Measurements from ENCODE around the gene RAC3.

DNA sequence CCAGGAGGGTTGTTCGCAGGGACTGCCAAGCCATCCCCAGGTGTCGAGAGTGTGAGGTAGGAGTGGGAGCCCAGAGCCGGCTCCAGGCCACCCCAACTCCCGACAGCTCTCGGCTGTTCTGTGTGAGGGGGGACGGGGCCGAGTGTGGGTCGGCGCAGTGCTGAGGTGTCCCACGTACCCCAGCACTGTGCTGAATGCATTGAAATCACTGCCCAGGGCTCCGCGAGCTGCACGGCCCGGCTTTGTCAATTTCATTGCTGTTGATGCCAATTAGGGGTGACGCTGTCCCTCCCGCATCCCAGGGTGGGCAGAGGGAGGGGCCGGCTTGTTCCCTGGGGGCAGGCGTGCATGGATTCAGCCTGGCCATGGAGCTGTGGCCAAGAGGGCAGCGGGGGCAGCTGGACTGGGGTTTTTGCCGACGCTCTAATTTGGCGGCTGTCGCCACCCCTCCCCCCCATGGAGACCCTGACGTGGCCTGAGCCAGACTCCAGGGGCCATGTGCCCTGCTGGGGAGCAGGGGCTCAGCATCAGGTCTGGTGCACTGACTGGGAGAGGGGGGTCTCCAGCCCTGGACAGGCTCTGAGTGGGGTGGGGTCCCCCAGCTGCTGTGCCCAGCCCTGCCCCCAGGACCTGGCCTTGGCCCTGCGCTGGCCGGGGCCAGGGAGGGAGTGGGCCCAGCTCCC is 23.1 kb upstream of the RAC3 start:
- no peak for TF ChIP-seq POLR2A (IDR thresholded peaks at IDR 0.05)
- TF ChIP-seq, protein P1, sequence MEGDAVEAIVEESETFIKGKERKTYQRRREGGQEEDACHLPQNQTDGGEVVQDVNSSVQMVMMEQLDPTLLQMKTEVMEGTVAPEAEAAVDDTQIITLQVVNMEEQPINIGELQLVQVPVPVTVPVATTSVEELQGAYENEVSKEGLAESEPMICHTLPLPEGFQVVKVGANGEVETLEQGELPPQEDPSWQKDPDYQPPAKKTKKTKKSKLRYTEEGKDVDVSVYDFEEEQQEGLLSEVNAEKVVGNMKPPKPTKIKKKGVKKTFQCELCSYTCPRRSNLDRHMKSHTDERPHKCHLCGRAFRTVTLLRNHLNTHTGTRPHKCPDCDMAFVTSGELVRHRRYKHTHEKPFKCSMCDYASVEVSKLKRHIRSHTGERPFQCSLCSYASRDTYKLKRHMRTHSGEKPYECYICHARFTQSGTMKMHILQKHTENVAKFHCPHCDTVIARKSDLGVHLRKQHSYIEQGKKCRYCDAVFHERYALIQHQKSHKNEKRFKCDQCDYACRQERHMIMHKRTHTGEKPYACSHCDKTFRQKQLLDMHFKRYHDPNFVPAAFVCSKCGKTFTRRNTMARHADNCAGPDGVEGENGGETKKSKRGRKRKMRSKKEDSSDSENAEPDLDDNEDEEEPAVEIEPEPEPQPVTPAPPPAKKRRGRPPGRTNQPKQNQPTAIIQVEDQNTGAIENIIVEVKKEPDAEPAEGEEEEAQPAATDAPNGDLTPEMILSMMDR (IDR thresholded peaks at IDR 0.05), result no peak

All from testis (tissue), 2 donors.